ENCODE data around the gene MAP1LC3A.

MAP1LC3A gene

DNA sequence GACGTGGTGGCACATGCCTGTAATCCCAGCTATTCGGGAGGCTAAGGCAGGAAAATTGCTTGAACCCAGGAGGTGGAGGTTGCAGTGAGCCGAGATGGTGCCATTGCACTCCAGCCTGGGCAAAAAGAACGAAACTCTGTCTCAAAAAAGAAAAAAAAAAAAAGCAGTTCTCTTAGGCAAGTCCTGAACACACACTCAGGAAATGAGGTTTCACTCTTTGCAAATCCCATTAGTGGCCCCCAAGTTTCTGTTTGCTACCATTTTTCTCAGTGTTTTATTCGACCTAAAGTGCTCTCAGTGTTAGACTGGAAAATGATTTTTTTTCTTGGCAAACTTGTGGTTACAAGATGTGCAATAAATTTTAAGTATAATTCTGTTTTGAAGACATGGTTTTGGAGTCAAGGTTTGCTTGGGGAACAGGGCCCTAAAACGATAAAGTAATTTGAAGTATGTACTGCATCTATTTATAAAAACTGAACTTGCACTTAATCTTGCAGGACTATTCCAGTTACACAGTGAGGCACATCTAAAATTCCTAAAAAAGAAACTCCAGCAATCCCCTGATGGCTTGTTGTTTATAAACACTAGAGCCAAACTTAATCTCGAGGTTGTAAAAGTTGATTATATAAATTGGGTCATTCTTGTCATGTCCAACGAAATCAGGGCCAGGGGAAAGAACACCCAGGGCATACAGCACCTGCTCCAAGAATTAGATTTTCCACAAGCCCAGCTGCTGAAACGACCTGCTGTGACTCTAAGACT lies 42.6 kb downstream of the MAP1LC3A start:
- Histone ChIP-seq H3K27ac (ENCODE audit: poor library complexity, severe bottlenecking) (no peak overlapping the region), H3K4me3 (ENCODE audit: severe bottlenecking) (no peak overlapping the region), H3K27me3 (ENCODE audit: insufficient read depth, poor library complexity, severe bottlenecking) (no peaks in the 10 kb centered on the region), H3K36me3 (ENCODE audit: low read depth) (peaks cover 8% of the 10 kb centered on the region), H3K4me1 (ENCODE audit: insufficient read depth, poor library complexity, severe bottlenecking) (no peaks in the 10 kb centered on the region), H3K9me3 (ENCODE audit: severe bottlenecking) (no peaks in the 10 kb centered on the region)
- DNase-seq (ENCODE audit: low spot score) (no peak), ATAC-seq (ENCODE audit: low read depth) (no peak)
- TF ChIP-seq, protein P1, sequence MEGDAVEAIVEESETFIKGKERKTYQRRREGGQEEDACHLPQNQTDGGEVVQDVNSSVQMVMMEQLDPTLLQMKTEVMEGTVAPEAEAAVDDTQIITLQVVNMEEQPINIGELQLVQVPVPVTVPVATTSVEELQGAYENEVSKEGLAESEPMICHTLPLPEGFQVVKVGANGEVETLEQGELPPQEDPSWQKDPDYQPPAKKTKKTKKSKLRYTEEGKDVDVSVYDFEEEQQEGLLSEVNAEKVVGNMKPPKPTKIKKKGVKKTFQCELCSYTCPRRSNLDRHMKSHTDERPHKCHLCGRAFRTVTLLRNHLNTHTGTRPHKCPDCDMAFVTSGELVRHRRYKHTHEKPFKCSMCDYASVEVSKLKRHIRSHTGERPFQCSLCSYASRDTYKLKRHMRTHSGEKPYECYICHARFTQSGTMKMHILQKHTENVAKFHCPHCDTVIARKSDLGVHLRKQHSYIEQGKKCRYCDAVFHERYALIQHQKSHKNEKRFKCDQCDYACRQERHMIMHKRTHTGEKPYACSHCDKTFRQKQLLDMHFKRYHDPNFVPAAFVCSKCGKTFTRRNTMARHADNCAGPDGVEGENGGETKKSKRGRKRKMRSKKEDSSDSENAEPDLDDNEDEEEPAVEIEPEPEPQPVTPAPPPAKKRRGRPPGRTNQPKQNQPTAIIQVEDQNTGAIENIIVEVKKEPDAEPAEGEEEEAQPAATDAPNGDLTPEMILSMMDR (IDR thresholded peaks at IDR 0.05; ENCODE audit: poor library complexity, severe bottlenecking): no peak

DNA sequence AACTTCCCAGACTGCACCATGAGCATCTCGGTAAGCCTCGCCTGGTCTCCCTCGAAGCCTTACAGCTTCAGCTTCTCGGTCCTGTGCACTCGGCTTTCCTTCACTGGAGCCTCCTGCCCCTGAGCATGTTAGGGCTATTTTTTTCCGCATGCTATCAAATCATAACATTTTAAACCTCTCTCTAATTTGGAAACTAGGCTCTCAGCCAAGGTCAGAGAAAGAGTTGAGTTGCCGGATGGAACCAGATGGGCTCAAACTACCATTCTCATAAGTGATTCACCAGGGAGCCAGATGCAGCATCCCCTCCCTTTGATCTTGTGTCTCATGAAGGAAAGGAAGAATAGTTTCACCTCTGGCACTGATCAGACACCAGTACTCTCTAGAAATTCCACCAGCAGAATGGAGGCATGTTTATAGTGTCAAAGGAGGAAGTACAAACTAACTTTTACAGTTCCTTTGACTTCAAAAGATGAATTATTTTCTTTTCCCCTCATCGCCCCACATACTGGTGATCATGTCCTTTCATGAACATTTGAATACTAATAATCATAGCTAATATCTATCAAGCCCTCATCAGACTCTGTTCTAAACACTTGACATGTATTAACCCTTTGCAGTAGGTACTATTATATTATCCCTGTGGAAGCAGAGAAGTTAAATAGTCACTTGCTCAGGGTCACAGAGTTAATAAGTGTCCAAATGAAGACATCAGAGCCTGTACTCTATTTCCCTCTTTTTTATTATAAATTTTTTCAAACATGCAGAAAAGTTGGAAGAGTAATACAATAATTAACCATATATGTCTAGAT lies 46.7 kb downstream of the MAP1LC3A start:
- TF ChIP-seq, protein P1 (IDR thresholded peaks at IDR 0.05; ENCODE audit: poor library complexity, severe bottlenecking): no peak
- no peaks in the 10 kb centered on the region for H3K4me1 ChIP-seq (ENCODE audit: insufficient read depth, poor library complexity, severe bottlenecking)
- H3K27me3 ChIP-seq (ENCODE audit: insufficient read depth, poor library complexity, severe bottlenecking): no peaks in the 10 kb centered on the region
- H3K9me3 ChIP-seq (ENCODE audit: severe bottlenecking): no peaks in the 10 kb centered on the region
- H3K36me3 ChIP-seq (ENCODE audit: low read depth): 0 out of 2 replicates have a peak, but pooled peaks cover 9% of the 10 kb centered on the region
- ATAC-seq (ENCODE audit: low read depth): peak; percentile 37; the same call in 2 of the 3 replicates
- no peak overlapping the region for H3K27ac ChIP-seq (ENCODE audit: poor library complexity, severe bottlenecking)
- no peak overlapping the region for H3K4me3 ChIP-seq (ENCODE audit: severe bottlenecking)
- no peak for DNase-seq (ENCODE audit: low spot score)

DNA sequence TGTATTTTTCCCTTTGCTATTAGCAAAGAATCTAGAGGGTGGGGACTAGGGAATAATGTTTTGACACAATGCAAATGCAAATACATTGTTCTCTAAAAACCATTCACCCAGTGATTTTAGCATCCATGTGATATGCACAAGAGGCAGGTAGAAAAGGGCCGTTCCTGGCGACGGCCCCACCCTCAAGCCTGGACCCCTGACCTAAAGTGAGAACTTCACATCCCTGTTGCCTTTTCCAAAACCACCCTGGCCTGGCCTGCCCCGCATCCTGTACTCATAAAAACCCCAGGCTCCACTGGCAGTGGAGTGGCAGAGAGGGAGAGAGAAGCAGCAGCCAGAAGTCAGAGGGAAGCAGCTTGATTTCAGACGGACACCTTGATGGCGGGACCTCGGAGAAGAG lies 48.5 kb downstream of the MAP1LC3A start:
- no peak for ATAC-seq (ENCODE audit: low read depth)

More for the DNA sequence above, 48.5 kb downstream of the MAP1LC3A start:
- Histone ChIP-seq H3K4me3 (ENCODE audit: severe bottlenecking) (no peak overlapping the region), H3K36me3 (ENCODE audit: low read depth) (peaks cover 13% of the 10 kb centered on the region), H3K9me3 (ENCODE audit: severe bottlenecking) (no peaks in the 10 kb centered on the region), H3K27ac (ENCODE audit: poor library complexity, severe bottlenecking) (no peak overlapping the region), H3K27me3 (ENCODE audit: insufficient read depth, poor library complexity, severe bottlenecking) (no peaks in the 10 kb centered on the region), H3K4me1 (ENCODE audit: insufficient read depth, poor library complexity, severe bottlenecking) (no peaks in the 10 kb centered on the region)
- DNase-seq (ENCODE audit: low spot score): no peak
- TF ChIP-seq, protein P1 (IDR thresholded peaks at IDR 0.05; ENCODE audit: poor library complexity, severe bottlenecking): no peak
